SKM-1 treated with dmso at 0.1 percent for 144 hours (cell line): Measurements from ENCODE around the gene TRPT1.
A peak's percentile ranks its signal among the peaks of the same experiment; 100 is the strongest.

Experiments
- DNase-seq: peaks from one replicate; lab custom pipeline; 2025; ENCODE audit not compliant: unreplicated experiment; lab: John Stamatoyannopoulos, UW

TRPT1 gene

DNA sequence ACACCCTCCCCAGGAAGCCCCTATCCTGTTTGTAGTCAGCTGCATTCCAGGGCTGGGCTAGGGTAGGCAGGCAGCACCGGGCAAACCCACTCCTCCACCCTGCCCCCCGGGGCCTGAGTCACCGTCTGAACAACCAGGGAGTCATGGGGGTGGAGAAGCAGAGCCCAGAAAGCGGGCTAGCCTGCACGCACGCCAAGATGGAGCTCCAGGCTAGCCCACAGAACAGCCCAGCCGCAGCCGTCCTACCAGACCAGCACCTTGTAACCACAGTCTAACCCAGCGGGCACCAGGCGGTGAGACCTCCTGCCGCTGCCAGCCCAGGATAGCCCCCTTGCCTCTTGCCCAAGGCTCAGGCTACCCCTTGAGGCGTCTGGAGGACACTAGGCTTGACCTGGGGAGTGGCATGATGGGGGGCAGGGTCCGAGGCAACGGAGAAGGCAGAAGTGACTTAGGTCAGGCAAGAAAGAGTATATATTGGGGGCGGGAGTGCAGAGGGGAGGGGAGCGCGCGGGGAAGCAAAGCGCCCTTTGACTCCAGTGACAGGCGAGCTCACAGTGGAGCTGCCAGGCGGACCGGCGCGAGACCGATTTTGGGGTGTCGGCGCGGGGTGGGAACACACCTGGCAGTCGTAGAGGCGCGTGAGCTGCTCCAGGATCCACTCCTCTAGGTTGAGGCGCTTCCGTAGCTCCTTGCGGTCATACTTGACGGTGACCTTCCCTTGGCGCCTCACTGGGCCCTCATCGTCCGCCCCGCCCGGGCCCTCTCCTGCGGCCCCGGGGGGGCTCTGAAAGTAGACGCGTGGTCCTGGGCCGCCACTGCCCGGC is 20.0 kb upstream of the TRPT1 start:
- no peak for DNase-seq

DNA sequence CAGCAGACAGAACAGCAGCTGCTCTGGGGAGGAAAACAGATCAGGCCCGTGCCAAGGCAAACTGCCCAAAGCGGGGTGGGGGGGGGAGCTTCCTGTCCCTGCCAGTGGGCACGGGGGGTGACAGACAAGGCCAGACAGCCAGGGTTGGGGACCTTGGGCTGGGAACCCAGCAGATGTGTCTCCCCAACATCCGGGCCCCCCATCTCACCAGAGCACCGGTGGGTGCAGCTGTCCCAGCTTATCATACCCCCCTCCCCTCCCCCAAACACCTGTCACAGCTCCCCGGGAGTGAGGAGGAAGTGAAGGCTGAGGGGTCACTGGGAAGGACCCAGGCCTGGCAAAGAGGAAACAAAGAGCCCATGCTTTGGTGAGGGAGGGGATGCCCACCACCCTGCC is 19.4 kb upstream of the TRPT1 start:
- no peak for DNase-seq

DNA sequence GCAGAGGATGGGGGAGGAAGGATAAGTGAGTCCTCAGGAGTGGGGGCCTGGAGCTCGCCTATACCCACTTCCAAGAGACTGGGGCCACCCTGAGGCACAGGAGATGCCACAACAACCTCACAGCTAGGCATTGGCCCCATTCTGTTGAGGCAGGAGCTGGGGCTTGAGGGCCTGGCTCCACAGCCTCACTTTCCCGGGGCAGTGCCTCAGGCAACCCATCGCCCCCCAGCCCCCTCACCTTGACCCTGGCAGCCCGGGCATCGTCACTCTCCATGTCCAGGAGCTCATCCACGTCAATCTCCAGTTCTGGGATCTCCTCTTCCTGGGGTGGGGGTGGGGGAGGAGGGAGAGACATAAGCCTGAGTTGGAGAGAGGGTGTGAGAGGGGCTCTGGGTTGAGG is 19.0 kb upstream of the TRPT1 start:
- no peak for DNase-seq

DNA sequence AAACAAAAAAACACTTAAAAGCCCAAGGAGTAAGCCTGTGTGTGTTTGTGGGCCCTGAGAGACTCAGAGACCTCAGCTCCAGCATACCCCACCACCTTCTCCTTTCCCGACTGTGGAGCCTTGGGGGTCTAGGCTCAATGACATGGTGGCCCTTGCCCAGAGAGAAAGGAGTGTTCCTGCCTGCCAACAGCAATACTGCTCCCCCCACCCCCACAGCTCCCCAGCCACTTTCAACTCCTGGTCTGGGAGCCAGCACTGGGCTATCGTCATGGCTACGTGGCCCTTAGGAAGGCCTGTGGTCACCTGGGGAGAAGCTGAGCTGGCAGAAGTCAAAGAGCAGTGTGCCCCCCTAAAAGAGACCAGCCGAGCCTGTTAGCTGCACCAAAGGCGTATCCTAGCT is 18.1 kb upstream of the TRPT1 start:
- DNase-seq = no peak

GRCh38 chr11:64243236-64243854 is 17.4 kb upstream of the TRPT1 start:
- no peak for DNase-seq

DNA sequence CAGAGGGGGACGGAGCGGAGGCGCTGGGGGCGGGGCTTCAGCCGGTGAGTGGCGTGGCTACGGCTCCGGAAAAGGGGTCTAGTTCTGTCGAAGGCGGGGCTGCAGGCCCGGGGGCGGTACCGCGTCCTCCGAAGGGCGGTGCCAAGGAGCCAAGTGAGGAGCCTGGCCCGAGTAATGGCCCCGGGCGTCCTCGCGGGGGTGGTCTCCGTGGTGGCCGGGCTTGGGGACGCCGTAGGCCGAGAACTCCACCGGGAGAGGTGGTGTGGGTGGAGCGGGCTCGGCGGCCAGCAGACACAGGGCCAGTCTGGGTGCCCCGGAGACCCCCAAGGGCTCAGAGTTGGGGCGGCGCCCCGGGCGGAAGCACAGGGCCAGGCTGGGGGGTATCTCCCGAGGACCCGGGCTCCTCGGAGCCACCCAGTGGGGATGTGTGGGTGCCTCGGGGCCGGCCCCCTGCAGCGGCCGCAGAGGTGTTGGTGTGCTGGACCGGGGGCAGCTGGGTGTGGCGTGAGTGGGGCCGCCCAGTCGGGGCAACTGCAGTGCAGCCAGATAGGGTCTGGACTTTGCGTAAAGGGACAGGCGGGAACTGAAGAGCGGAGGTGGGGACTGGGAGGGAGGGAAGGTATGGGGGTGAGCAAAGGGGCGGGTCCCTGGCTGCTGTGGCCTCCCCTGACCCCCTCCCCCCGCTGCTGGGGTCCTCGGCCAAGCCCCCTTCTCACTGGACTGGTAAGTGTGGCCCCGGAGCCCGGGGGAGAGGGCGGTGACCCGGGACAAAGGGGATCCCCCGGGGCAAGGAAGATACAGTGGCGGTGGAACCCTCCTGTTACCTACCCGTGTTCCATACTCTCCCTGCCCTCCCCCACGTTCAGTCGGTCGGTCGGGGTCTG is 15.7 kb upstream of the TRPT1 start:
- peak; percentile 96 for DNase-seq

GRCh38 chr11:64241241-64241490 is 15.2 kb upstream of the TRPT1 start:
- DNase-seq = no peak

DNA sequence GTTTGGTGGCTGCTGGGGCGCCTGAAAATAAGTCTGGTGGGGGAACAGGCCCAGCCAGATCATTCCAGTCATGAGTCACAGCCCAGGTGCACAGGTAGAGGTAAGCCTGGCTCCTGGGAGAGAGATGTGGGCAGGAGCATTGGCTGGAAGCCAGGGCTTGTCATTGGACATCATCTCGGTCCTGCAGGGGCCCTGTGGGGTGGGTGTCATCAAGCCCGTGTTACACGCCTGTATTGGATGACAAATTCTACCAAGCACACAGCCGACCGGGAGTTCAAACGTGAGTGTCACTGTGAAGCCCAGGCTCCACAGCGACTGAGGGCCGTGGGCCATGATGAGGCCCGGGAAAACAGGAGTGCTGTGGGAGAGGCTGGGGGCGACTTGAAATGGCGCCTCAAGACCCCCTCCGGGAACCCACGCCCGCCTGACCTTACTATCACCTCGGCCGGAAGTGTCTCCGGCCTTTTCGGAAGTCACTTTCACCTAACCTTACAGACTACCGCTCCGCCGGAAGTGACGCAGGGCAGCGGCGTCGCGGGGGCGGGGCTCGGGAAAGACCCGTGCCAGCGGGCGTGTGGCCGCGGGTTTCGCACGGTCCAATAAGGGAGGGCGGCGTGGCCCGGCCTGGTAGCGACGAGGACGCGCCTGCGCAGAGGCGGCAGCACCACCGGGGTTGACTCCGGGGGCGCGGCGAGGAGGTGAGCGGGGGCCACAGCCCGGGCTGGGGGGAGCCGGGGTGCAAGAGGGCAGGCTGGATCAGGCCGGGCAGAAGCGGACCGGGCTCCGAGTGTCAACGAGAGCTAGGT is 14.7 kb upstream of the TRPT1 start, which contains the start of gene FKBP2:
TSS of gene FKBP2 (plus strand) at position 661 of the 806 bp plus-strand sequence. CDS start 1,293 bp downstream, outside the sequence.
- peak; percentile 88 for DNase-seq

GRCh38 chr11:64239662-64240434 is 13.9 kb upstream of the TRPT1 start:
- DNase-seq = peak; percentile 95

DNA sequence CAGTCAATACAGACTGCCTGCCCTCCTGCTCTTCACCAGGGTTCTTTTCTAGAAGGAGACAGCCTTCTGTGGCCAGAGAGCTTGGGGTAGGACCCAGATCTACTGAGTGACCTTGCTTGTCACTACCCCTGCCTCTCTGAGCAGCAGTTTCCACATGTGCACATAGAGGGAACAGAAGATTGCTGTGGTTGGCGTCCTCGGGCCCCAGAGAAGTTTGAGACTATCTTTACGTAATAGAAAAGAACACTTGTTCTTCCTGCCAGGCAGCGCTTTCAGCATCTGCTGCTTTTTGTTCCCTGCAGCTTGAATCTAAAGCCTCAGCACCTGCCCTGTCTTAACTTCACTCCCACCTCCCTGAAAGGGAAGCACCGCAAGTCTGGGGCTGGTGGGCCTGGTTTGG is 13.0 kb upstream of the TRPT1 start:
- peak; percentile 79 for DNase-seq

DNA sequence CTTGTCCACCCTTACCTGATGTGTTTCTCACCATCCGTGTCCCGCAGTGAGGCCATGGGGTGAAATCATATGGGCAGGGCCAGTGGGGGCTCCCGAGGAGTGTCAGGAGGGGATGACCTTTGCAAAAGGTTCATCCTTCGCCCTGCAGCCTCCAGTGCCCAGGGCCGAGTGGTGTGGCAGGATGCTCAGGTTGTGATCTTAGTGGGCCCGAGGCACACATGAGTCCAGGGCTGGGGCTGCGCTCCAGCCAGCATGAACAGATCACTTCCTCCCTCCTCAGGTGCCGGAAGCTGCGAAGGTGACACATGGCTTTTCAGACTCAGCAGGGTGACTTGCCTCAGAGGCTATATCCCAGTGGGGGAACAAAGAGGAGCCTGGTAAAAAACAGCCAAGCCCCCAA is 12.1 kb upstream of the TRPT1 start:
- no peak for DNase-seq

DNA sequence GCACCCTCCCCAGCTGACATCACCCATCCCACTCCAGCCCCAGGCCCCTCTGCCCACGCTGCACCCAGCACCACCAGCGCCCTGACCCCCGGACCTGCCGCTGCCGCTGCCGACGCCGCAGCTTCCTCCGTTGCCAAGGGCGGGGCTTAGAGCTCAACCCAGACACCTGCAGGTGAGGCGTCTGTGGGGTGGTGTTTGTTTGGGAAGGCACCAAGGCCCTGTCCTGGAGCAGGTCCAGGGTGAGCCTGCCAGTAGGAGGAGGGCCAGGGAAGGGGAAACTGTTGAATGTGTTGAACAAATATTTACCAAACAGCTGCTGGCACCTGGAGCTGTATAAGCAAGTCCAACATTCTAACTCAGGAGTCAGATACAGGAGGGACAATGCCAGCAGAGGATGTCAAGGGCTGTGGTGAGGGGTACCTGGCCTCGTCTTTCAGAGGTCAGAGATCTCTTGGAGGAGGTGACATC is 11.5 kb upstream of the TRPT1 start:
- no peak for DNase-seq

GRCh38 chr11:64235437-64236161 is 9.6 kb upstream of the TRPT1 start:
- no peak for DNase-seq

- no peak for DNase-seq
Observed at GRCh38 chr11:64234647-64235379, 8.8 kb upstream of the TRPT1 start.

GRCh38 chr11:64233913-64234586 is 8.1 kb upstream of the TRPT1 start, which contains the start of gene VEGFB:
Gene VEGFB, plus strand, starts transcription at chr11:64234584. Its CDS starts 250 bp downstream, at chr11:64234834.
- DNase-seq = no peak

- DNase-seq = no peak
Observed at GRCh38 chr11:64232967-64233315, 7.0 kb upstream of the TRPT1 start.

- no peak for DNase-seq
Observed at GRCh38 chr11:64232182-64232966, 6.4 kb upstream of the TRPT1 start.
